RWPE2 (cell line): ENCODE results near the gene COL12A1.

ENCODE experiments used
- ATAC-seq: fragments of 200-7000 bp; cut with Tn5 transposase; 3 replicates; pipeline ENCODE4 v1.9.1; 2021; ENCODE audit warnings: low read depth
- DNase-seq: peaks from one replicate; pipeline ENCODE4 v3.0.0-alpha.2; 2020; ENCODE audit warnings: low spot score
- H3K27ac ChIP-seq: fragments of 450-650 bp; 2 replicates; pipeline ENCODE4 v1.5.1; 2017; ENCODE audit warnings: mild to moderate bottlenecking; ENCODE audit not compliant: poor library complexity, severe bottlenecking
- H3K27me3 ChIP-seq: fragments of 250-450 bp; sonication (Bioruptor Pico); 2 replicates; pipeline ENCODE4 v1.5.1; 2021; ENCODE audit warnings: mild to moderate bottlenecking, moderate library complexity; ENCODE audit not compliant: insufficient read depth, poor library complexity, severe bottlenecking
- H3K36me3 ChIP-seq: fragments of 250-450 bp; sonication (Bioruptor Pico); 2 replicates; pipeline ENCODE4 v1.5.1; 2020; ENCODE audit warnings: low read depth, mild to moderate bottlenecking, moderate library complexity
- H3K4me1 ChIP-seq: fragments of 250-450 bp; sonication (Bioruptor Pico); 2 replicates; pipeline ENCODE4 v1.5.1; 2021; ENCODE audit warnings: mild to moderate bottlenecking, moderate library complexity; ENCODE audit not compliant: insufficient read depth, poor library complexity, severe bottlenecking
- H3K4me3 ChIP-seq: fragments of 250-450 bp; sonication (Bioruptor Pico); 2 replicates; pipeline ENCODE4 v1.5.1; 2021; ENCODE audit warnings: mild to moderate bottlenecking, moderate library complexity; ENCODE audit not compliant: severe bottlenecking
- H3K9me3 ChIP-seq: fragments of 250-450 bp; sonication (Bioruptor Pico); 2 replicates; pipeline ENCODE4 v1.5.1; 2021; ENCODE audit warnings: mild to moderate bottlenecking, moderate library complexity; ENCODE audit not compliant: severe bottlenecking
- CTCF ChIP-seq: fragments of 450-650 bp; IDR thresholded peaks from one replicate; pipeline ENCODE4 v1.5.1; 2017; ENCODE audit warnings: mild to moderate bottlenecking, moderate library complexity; ENCODE audit not compliant: poor library complexity, severe bottlenecking

The COL12A1 gene

GRCh38 chr6:75079589-75079988 lies 126.3 kb downstream of the COL12A1 start:
- Histone ChIP-seq H3K27me3 (no peaks in the 10 kb centered on the region), H3K4me3 (no peak overlapping the region), H3K27ac (no peak overlapping the region), H3K4me1 (no peaks in the 10 kb centered on the region), H3K36me3 (no peaks in the 10 kb centered on the region; the same call in 1 of the 2 replicates), H3K9me3 (no peaks in the 10 kb centered on the region)
- DNase-seq = no peak
- no peak for ATAC-seq
- TF ChIP-seq CTCF = no peak

- TF ChIP-seq CTCF = no peak
- ATAC-seq (no peak), DNase-seq (no peak)
- H3K4me3 ChIP-seq = no peak overlapping the region
- no peaks in the 10 kb centered on the region for H3K27me3 ChIP-seq
- H3K27ac ChIP-seq = no peak overlapping the region
- no peaks in the 10 kb centered on the region for H3K36me3 ChIP-seq
- H3K9me3 ChIP-seq = no peaks in the 10 kb centered on the region
- no peaks in the 10 kb centered on the region for H3K4me1 ChIP-seq
Measured at GRCh38 chr6:75077701-75078100, 128.2 kb downstream of the COL12A1 start.

GRCh38 chr6:75076009-75076408 lies 129.8 kb downstream of the COL12A1 start:
- H3K4me1 ChIP-seq = no peaks in the 10 kb centered on the region
- ATAC-seq (no peak), DNase-seq (no peak)
- no peaks in the 10 kb centered on the region for H3K27me3 ChIP-seq
- no peak overlapping the region for H3K4me3 ChIP-seq
- H3K9me3 ChIP-seq = no peaks in the 10 kb centered on the region
- no peak for TF ChIP-seq CTCF
- no peaks in the 10 kb centered on the region for H3K36me3 ChIP-seq
- H3K27ac ChIP-seq = no peak overlapping the region

- H3K9me3 ChIP-seq = no peaks in the 10 kb centered on the region
- no peak overlapping the region for H3K27ac ChIP-seq
- H3K4me1 ChIP-seq = no peaks in the 10 kb centered on the region
- no peaks in the 10 kb centered on the region for H3K27me3 ChIP-seq
- ATAC-seq = no peak
- no peak for DNase-seq
- no peak overlapping the region for H3K4me3 ChIP-seq
- TF ChIP-seq CTCF = no peak
- no peaks in the 10 kb centered on the region for H3K36me3 ChIP-seq
Measured at GRCh38 chr6:75070244-75070643, 135.6 kb downstream of the COL12A1 start.

GRCh38 chr6:75065523-75065922 lies 140.3 kb downstream of the COL12A1 start:
- no peak overlapping the region for H3K4me3 ChIP-seq
- H3K9me3 ChIP-seq = peaks cover 4% of the 10 kb centered on the region
- H3K27me3 ChIP-seq = no peaks in the 10 kb centered on the region
- no peak for TF ChIP-seq CTCF
- H3K4me1 ChIP-seq = no peaks in the 10 kb centered on the region
- H3K36me3 ChIP-seq = no peaks in the 10 kb centered on the region
- no peak for DNase-seq
- no peak for ATAC-seq
- no peak overlapping the region for H3K27ac ChIP-seq
